HepG2 (cell line): Measurements from ENCODE around the gene MRPL27. TPM values are rescaled to one million over a fixed set of nuclear protein-coding genes. Genes with fewer than 3 reads are reported as not detected.
A peak's percentile ranks its signal among the peaks of the same experiment; 100 is the strongest.

Experiments used
- FOXJ3 ChIP-seq: sonication (generic); formaldehyde crosslinking; IDR thresholded peaks from 2 replicates; pipeline ENCODE4 v1.4.0; 2020; ENCODE audit warnings: missing genetic modification reagents, mild to moderate bottlenecking, borderline replicate concordance
- GABPA ChIP-seq, 2 experiments: IDR thresholded peaks; 2 replicates each; pipeline ENCODE4 v1.6.1; 2011 to 2016; ENCODE audit warnings: low read depth in 2 of 2, low read length in 1 of 2, missing biosample characterization in 1 of 2, missing genetic modification characterization in 1 of 2
- GTF2F1 ChIP-seq: fragments of 150-350 bp; IDR thresholded peaks from 2 replicates; pipeline ENCODE4 v1.6.1; 2014; ENCODE audit warnings: low read length
- KDM5A ChIP-seq: fragments of 200-600 bp; sonication (generic); IDR thresholded peaks from 2 replicates; pipeline ENCODE4 v1.7.0; 2018; ENCODE audit warnings: antibody characterized with exemption, mild to moderate bottlenecking, low read length, borderline replicate concordance
- KLF13 ChIP-seq: sonication (generic); formaldehyde crosslinking; IDR thresholded peaks from 2 replicates; pipeline ENCODE4 v1.4.0; 2020; ENCODE audit warnings: mild to moderate bottlenecking, missing genetic modification reagents
- MATR3 ChIP-seq: sonication (generic); formaldehyde crosslinking; IDR thresholded peaks from 2 replicates; pipeline ENCODE4 v1.4.0; 2020; ENCODE audit warnings: missing genetic modification reagents
- MIXL1 ChIP-seq: IDR thresholded peaks from 2 replicates; pipeline ENCODE4 v1.6.1; 2016
- SMAD3 ChIP-seq: sonication (generic); formaldehyde crosslinking; IDR thresholded peaks from 2 replicates; pipeline ENCODE4 v1.4.0; 2020; ENCODE audit warnings: missing genetic modification reagents
- ZBTB1 ChIP-seq: sonication (generic); formaldehyde crosslinking; IDR thresholded peaks from 2 replicates; pipeline ENCODE4 v1.4.0; 2020; ENCODE audit warnings: missing genetic modification reagents, borderline replicate concordance
- ZBTB7B ChIP-seq: sonication (generic); formaldehyde crosslinking; IDR thresholded peaks from 2 replicates; pipeline ENCODE4 v1.4.0; 2020; ENCODE audit warnings: missing genetic modification reagents
- ZFP62 ChIP-seq: sonication (generic); formaldehyde crosslinking; IDR thresholded peaks from 2 replicates; pipeline ENCODE4 v1.4.0; 2020; ENCODE audit warnings: missing genetic modification reagents
- ZNF251 ChIP-seq: sonication (generic); formaldehyde crosslinking; IDR thresholded peaks from 2 replicates; pipeline ENCODE4 v1.9.0; 2021; ENCODE audit warnings: mild to moderate bottlenecking, missing genetic modification reagents
- ZNF263 ChIP-seq: sonication (generic); formaldehyde crosslinking; IDR thresholded peaks from 2 replicates; pipeline ENCODE4 v1.4.0; 2020; ENCODE audit warnings: missing genetic modification reagents
- ZNF552 ChIP-seq: sonication (generic); formaldehyde crosslinking; IDR thresholded peaks from 2 replicates; pipeline ENCODE4 v1.9.0; 2022; ENCODE audit warnings: missing genetic modification reagents, mild to moderate bottlenecking, borderline replicate concordance
- ZNF644 ChIP-seq: IDR thresholded peaks from 2 replicates; pipeline ENCODE4 v1.6.1; 2016; ENCODE audit warnings: low read depth
- ZNF703 ChIP-seq: sonication (generic); formaldehyde crosslinking; IDR thresholded peaks from 2 replicates; pipeline ENCODE4 v1.5.1; 2020; ENCODE audit warnings: missing genetic modification reagents, mild to moderate bottlenecking, moderate library complexity, borderline replicate concordance
- ZNF780A ChIP-seq: sonication (generic); formaldehyde crosslinking; IDR thresholded peaks from 2 replicates; pipeline ENCODE4 v1.8.0; 2022; ENCODE audit warnings: mild to moderate bottlenecking, missing genetic modification reagents, moderate library complexity
- polyA plus RNA-seq, 8 experiments: library from polyadenylated mRNA; depleted of rRNA in 3 of 8; stranded (reverse) in 7 of 8; unstranded in 1 of 8; fragments of >200 nt; fragmentation: Illumina TruSeq in 4 of 8; extraction: Trizol in 4 of 8; gene quantifications; 2 replicates each; pipeline versions ENCODE4 v1.2.1 to v1.2.3, GENCODE V29; 2011 to 2016; ENCODE audit warnings: low read depth in 4 of 8, missing spikeins in 1 of 8, mixed read lengths in 1 of 8; ENCODE audit not compliant: insufficient read depth in 1 of 8
- total RNA-seq, 5 experiments: library from RNA; depleted of rRNA; stranded (reverse); fragments of >200 nt; fragmentation: Illumina TruSeq; extraction: Trizol; gene quantifications; 2 replicates each; pipeline ENCODE4 v1.2.3, GENCODE V29; 2016; ENCODE audit warnings: low read depth in 1 of 5
- TF ChIP-seq, protein P1 (sequence below): sonication (generic); formaldehyde crosslinking; IDR thresholded peaks from 2 replicates; pipeline ENCODE4 v1.5.0; 2020; ENCODE audit warnings: mild to moderate bottlenecking, missing genetic modification reagents, borderline replicate concordance
- TF ChIP-seq, protein P2 (sequence below): sonication (generic); formaldehyde crosslinking; IDR thresholded peaks from 2 replicates; pipeline ENCODE4 v1.5.1; 2020; ENCODE audit warnings: mild to moderate bottlenecking, missing genetic modification reagents

The MRPL27 gene
- total and polyA plus RNA-seq, 2 of the 13 experiments (the other 11 are each of a cell fraction or from before 2014, with no cell fraction given), result 137 to 217 TPM

DNA sequence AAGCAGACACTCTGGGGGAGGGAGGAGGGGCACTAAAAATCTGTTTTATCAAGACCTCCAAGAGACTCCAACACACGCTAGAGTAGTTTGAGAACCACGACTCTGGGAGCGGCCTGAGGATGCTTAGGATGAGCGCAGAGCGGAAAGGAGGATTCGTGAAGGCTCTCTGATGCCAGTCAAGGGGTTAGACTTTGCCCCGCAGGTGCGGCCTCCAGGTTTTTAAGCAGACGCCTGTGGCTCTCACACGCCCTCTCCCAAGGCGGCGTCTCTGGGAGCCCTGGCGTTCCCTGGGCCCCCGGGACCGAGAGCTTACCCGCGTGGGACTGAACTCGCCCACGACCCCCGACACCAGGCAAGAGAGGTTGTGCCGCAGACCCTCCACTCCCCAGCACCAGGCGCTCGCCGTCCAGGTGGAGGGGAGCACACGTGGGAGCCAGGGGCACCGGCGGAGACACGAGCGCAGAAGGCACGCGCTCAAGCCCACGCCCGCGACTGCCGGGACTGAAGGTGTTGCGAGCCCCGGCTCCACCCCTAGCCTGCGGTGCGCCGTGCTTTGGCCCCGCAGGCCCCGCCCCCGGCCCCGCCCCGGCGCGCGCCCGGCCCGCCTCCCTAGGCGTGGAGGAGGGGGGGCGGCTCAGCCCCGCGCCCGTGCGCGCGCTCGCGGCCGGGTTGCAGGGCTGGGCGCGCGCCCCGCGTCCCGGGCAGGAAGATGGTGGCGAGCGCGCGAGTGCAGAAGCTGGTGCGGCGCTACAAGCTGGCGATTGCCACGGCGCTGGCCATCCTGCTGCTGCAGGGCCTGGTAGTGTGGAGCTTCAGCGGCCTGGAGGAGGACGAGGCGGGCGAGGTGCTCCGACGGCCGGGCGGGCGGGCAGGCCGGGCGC is 27.3 kb downstream of the MRPL27 start, which contains the start of gene XYLT2 (continued):
- TF ChIP-seq, protein P1, sequence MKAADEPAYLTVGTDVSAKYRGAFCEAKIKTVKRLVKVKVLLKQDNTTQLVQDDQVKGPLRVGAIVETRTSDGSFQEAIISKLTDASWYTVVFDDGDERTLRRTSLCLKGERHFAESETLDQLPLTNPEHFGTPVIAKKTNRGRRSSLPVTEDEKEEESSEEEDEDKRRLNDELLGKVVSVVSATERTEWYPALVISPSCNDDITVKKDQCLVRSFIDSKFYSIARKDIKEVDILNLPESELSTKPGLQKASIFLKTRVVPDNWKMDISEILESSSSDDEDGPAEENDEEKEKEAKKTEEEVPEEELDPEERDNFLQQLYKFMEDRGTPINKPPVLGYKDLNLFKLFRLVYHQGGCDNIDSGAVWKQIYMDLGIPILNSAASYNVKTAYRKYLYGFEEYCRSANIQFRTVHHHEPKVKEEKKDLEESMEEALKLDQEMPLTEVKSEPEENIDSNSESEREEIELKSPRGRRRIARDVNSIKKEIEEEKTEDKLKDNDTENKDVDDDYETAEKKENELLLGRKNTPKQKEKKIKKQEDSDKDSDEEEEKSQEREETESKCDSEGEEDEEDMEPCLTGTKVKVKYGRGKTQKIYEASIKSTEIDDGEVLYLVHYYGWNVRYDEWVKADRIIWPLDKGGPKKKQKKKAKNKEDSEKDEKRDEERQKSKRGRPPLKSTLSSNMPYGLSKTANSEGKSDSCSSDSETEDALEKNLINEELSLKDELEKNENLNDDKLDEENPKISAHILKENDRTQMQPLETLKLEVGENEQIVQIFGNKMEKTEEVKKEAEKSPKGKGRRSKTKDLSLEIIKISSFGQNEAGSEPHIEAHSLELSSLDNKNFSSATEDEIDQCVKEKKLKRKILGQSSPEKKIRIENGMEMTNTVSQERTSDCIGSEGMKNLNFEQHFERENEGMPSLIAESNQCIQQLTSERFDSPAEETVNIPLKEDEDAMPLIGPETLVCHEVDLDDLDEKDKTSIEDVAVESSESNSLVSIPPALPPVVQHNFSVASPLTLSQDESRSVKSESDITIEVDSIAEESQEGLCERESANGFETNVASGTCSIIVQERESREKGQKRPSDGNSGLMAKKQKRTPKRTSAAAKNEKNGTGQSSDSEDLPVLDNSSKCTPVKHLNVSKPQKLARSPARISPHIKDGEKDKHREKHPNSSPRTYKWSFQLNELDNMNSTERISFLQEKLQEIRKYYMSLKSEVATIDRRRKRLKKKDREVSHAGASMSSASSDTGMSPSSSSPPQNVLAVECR (CRISPR knock-in tag), result peak; percentile 50
- no peak for TF ChIP-seq MATR3 (CRISPR knock-in tag)
- no peak for TF ChIP-seq GTF2F1
- no peak for TF ChIP-seq ZBTB1 (CRISPR knock-in tag)
- peak; percentile 58 for TF ChIP-seq ZNF263
- TF ChIP-seq KDM5A, result peak; percentile 70; the same call in 1 of the 2 replicates
- TF ChIP-seq GABPA (IDR thresholded peaks at IDR 0.05; ENCODE audit: low read depth, low read length), result no peak
- TF ChIP-seq GABPA (CRISPR knock-in tag; IDR thresholded peaks at IDR 0.05; ENCODE audit: low read depth), result no peak
- TF ChIP-seq SMAD3 (CRISPR knock-in tag), result 0 out of 2 replicates have a peak, but pooled peaks have one; percentile 33
- TF ChIP-seq ZNF251, result no peak; the same call in 1 of the 2 replicates
- TF ChIP-seq ZBTB7B (CRISPR knock-in tag), result peak; percentile 39; the same call in 1 of the 2 replicates
- no peak for TF ChIP-seq ZFP62 (CRISPR knock-in tag)
- TF ChIP-seq MIXL1, result 0 out of 2 replicates have a peak, but pooled peaks have one; percentile 14
- TF ChIP-seq KLF13 (CRISPR knock-in tag), result no peak
- TF ChIP-seq, protein P2, sequence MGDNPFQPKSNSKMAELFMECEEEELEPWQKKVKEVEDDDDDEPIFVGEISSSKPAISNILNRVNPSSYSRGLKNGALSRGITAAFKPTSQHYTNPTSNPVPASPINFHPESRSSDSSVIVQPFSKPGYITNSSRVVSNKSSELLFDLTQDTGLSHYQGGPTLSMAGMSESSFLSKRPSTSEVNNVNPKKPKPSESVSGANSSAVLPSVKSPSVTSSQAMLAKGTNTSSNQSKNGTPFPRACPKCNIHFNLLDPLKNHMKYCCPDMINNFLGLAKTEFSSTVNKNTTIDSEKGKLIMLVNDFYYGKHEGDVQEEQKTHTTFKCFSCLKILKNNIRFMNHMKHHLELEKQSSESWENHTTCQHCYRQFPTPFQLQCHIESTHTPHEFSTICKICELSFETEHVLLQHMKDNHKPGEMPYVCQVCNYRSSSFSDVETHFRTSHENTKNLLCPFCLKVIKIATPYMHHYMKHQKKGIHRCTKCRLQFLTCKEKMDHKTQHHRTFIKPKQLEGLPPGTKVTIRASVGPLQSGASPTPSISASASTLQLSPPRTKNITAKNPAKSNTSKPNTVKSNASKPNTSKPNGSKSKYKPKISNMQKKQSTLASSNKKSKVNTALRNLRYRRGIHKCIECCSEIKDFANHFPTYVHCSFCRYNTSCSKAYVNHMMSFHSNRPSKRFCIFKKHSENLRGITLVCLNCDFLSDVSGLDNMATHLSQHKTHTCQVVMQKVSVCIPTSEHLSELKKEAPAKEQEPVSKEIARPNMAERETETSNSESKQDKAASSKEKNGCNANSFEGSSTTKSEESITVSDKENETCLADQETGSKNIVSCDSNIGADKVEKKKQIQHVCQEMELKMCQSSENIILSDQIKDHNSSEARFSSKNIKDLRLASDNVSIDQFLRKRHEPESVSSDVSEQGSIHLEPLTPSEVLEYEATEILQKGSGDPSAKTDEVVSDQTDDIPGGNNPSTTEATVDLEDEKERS (CRISPR knock-in tag), result no peak
- no peak for TF ChIP-seq ZNF780A (CRISPR knock-in tag)
- TF ChIP-seq FOXJ3 (CRISPR knock-in tag), result no peak
- no peak for TF ChIP-seq ZNF703 (CRISPR knock-in tag)
- 0 out of 2 replicates have a peak, but pooled peaks have one; percentile 69 for TF ChIP-seq ZNF552 (CRISPR knock-in tag)
- TF ChIP-seq ZNF644 (CRISPR knock-in tag), result no peak
